K562 (cell line): ENCODE results near the gene ELOVL2.

Source experiments
- CHD2 ChIP-seq: IDR thresholded peaks from 2 replicates; pipeline ENCODE4 v1.6.1; 2011; ENCODE audit warnings: low read depth, low read length
- HNRNPUL1 ChIP-seq: fragments of 200-400 bp; formaldehyde crosslinking; IDR thresholded peaks from 2 replicates; pipeline ENCODE4 v1.6.1; 2017; ENCODE audit warnings: low read length
- MYC ChIP-seq, 2 experiments: fragments of 250-450 bp in 1 of 2; sonication (Bioruptor Pico) in 1 of 2; IDR thresholded peaks; 2 replicates each; pipeline versions ENCODE4 v1.5.1 to v1.6.1; 2012 to 2021; ENCODE audit warnings: low read depth in 2 of 2, borderline replicate concordance in 1 of 2, improper control_type of control experiment in 1 of 2, low read length in 1 of 2, mild to moderate bottlenecking in 1 of 2, moderate library complexity in 1 of 2
- RNF2 ChIP-seq: sonication (generic); IDR thresholded peaks from 2 replicates; pipeline ENCODE4 v1.6.1; 2016
- TARDBP ChIP-seq: fragments of 450-650 bp; IDR thresholded peaks from 2 replicates; pipeline ENCODE4 v1.6.1; 2016
- TCF7 ChIP-seq: sonication (generic); IDR thresholded peaks from 2 replicates; pipeline ENCODE4 v1.6.1; 2016; ENCODE audit warnings: antibody characterized with exemption, borderline replicate concordance
- ZNF444 ChIP-seq: fragments of 250-450 bp; sonication (Bioruptor Pico); IDR thresholded peaks from 2 replicates; pipeline ENCODE4 v1.4.0; 2020; ENCODE audit warnings: mild to moderate bottlenecking, moderate library complexity
- TF ChIP-seq, protein P1 (sequence below), 3 experiments: IDR thresholded peaks in 2 of 3; conservative IDR thresholded peaks in 1 of 3; 2 replicates each; pipeline ENCODE4 v1.5.1; 2011 to 2012; ENCODE audit warnings: low read length in 3 of 3, mild to moderate bottlenecking in 3 of 3, control low read depth in 2 of 3, improper control_type of control experiment in 1 of 3, inconsistent platforms in 1 of 3, low read depth in 1 of 3, mixed read lengths in 1 of 3, moderate library complexity in 1 of 3; ENCODE audit not compliant: insufficient read depth in 2 of 3

DNA sequence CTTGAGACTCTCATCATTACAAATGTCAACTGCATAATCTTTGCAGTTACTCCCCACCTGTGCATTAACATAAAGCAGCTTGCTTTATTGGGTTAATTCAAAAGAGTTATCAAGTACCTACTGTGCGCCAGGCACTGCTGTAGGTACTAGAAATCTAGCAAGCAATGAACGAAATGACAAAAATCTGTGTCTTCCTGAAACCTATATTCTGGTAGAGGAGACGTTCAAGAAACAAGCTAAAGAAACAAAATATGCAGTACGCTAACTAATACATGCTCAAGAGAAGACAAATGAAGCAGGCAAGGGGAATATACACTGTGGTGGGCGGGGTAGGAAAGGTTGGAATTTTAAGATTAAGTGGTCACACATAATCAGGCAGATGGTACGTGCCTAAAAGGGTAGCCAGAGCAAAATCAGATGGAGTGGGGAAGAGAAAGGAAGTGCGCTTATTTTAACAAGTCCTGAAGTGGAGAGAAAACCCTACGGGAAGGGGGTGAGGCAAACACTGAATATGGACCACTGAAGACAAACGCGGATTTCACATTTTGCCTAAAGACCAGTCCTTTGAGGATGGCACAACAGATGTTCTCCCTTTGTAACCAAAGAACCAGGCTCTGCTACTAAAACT lies 1.2 kb downstream of the ELOVL2 start:
- no peak for TF ChIP-seq RNF2
- TF ChIP-seq ZNF444 (CRISPR knock-in tag) = no peak
- no peak for TF ChIP-seq HNRNPUL1
- TF ChIP-seq, protein P1, sequence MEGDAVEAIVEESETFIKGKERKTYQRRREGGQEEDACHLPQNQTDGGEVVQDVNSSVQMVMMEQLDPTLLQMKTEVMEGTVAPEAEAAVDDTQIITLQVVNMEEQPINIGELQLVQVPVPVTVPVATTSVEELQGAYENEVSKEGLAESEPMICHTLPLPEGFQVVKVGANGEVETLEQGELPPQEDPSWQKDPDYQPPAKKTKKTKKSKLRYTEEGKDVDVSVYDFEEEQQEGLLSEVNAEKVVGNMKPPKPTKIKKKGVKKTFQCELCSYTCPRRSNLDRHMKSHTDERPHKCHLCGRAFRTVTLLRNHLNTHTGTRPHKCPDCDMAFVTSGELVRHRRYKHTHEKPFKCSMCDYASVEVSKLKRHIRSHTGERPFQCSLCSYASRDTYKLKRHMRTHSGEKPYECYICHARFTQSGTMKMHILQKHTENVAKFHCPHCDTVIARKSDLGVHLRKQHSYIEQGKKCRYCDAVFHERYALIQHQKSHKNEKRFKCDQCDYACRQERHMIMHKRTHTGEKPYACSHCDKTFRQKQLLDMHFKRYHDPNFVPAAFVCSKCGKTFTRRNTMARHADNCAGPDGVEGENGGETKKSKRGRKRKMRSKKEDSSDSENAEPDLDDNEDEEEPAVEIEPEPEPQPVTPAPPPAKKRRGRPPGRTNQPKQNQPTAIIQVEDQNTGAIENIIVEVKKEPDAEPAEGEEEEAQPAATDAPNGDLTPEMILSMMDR (IDR thresholded peaks at IDR 0.05 in 2 of 3, conservative IDR thresholded peaks at IDR 0.05 in 1 of 3; ENCODE audit: insufficient read depth in 2 of 3, low read depth in 1 of 3, low read length in 3 of 3) = no peak
- TF ChIP-seq TCF7 = no peak
- TF ChIP-seq MYC (IDR thresholded peaks at IDR 0.05; ENCODE audit: low read depth, low read length) = no peak
- no peak for TF ChIP-seq MYC (CRISPR knock-in tag; IDR thresholded peaks at IDR 0.05; ENCODE audit: borderline replicate concordance, low read depth)
- no peak for TF ChIP-seq CHD2
- no peak for TF ChIP-seq TARDBP
